Measurements from ENCODE around the gene LOXHD1.

LOXHD1 gene, protein sequence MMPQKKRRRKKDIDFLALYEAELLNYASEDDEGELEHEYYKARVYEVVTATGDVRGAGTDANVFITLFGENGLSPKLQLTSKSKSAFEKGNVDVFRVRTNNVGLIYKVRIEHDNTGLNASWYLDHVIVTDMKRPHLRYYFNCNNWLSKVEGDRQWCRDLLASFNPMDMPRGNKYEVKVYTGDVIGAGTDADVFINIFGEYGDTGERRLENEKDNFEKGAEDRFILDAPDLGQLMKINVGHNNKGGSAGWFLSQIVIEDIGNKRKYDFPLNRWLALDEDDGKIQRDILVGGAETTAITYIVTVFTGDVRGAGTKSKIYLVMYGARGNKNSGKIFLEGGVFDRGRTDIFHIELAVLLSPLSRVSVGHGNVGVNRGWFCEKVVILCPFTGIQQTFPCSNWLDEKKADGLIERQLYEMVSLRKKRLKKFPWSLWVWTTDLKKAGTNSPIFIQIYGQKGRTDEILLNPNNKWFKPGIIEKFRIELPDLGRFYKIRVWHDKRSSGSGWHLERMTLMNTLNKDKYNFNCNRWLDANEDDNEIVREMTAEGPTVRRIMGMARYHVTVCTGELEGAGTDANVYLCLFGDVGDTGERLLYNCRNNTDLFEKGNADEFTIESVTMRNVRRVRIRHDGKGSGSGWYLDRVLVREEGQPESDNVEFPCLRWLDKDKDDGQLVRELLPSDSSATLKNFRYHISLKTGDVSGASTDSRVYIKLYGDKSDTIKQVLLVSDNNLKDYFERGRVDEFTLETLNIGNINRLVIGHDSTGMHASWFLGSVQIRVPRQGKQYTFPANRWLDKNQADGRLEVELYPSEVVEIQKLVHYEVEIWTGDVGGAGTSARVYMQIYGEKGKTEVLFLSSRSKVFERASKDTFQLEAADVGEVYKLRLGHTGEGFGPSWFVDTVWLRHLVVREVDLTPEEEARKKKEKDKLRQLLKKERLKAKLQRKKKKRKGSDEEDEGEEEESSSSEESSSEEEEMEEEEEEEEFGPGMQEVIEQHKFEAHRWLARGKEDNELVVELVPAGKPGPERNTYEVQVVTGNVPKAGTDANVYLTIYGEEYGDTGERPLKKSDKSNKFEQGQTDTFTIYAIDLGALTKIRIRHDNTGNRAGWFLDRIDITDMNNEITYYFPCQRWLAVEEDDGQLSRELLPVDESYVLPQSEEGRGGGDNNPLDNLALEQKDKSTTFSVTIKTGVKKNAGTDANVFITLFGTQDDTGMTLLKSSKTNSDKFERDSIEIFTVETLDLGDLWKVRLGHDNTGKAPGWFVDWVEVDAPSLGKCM (N-terminal part only)

GRCh38 chr18:46657115-46657955 lies at the start of gene LOXHD1:
LOXHD1 (minus strand) TSS chr18:46657220; CDS start chr18:46657033, 187 bp downstream.
- DNase-seq, result no peak

- DNase-seq, result no peak
Measured at GRCh38 chr18:46705521-46705920, 48.5 kb upstream of the LOXHD1 start.

DNA sequence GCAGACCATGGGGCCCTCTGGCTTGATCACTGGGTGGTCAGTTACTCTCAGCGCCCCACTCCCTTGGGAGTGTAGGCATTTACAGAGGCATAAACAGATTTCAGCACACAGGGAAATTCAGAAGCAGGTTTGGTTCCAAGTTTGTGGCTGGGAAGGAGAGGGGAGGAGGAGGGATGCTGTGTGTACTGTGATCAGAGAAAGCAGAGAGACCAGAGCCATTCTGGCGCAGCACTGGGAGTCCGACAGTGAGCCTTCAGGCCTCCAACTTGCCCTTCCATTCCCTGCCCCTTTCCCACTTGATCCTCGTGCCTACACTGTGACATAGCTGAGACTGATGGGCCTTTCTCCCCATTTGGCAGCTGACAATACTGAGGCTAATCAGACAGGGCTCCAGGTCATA lies 47.8 kb upstream of the LOXHD1 start:
- DNase-seq, result no peak

- DNase-seq, result no peak
Measured at GRCh38 chr18:46704189-46704588, 47.2 kb upstream of the LOXHD1 start.

- DNase-seq, result no peak
Measured at GRCh38 chr18:46702471-46702870, 45.5 kb upstream of the LOXHD1 start.

GRCh38 chr18:46700066-46700824 lies 43.2 kb upstream of the LOXHD1 start:
- DNase-seq, result no peak

DNA sequence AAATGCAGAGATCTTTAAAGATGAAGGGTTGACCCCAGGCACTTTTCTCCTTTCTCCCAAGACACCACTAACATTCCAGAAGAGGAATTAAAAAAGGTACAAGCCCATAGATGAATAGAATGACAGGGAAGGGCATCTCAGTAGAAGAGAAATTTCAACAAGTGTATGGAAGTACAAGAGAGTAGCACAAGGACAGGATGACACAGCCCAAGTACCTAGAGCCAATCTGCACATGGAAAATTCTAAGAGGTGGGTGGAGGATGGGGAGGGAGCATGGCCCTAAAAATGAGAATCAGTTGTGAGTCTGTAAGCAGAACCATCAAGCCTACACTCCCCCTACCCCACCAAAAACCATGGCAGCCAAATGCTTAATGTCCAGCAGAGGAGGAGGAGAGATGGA lies 39.7 kb upstream of the LOXHD1 start:
- no peak for DNase-seq

DNA sequence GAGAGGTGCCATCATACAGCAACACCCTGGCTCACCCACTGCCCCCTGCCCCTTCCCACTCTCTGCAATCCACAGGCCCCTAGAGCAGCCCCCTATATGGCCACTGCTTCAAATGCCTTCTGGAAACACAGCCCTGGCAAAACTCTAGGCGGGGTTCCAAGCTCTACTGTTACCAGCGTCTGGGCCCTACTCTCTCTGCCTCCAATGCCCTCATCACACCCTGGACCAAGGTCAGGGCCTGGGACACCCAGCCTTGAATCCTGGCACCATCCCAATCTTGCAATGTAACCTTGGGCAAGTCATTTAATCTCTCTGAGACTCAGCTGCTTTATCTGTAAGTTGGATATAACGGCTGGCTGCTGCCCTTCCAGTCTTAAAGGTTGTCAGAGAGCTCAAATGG lies 39.2 kb upstream of the LOXHD1 start:
- no peak for DNase-seq

GRCh38 chr18:46693996-46694395 lies 37.0 kb upstream of the LOXHD1 start:
- DNase-seq, result no peak

GRCh38 chr18:46688853-46689525 lies 32.0 kb upstream of the LOXHD1 start:
- DNase-seq, result no peak

DNA sequence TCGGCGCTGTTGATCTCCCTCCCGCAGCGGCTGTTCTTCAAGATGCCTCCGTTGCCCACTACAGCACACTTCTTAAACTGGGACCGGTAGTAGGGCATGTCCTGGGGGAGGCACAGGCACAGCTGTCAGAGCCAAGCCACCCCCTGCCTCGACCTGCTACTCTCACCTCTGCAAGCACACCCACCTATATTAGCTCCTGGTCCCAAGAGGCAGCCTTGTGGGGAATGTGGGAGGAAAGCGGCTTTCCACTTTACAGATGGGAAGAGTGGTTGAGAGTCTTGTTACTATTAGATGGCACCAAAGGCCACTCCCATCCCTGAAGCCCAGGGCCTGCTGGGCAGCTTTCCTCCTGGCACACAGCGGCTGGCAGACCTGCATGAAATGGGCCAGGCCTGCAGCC lies 29.2 kb upstream of the LOXHD1 start:
- no peak for DNase-seq

DNA sequence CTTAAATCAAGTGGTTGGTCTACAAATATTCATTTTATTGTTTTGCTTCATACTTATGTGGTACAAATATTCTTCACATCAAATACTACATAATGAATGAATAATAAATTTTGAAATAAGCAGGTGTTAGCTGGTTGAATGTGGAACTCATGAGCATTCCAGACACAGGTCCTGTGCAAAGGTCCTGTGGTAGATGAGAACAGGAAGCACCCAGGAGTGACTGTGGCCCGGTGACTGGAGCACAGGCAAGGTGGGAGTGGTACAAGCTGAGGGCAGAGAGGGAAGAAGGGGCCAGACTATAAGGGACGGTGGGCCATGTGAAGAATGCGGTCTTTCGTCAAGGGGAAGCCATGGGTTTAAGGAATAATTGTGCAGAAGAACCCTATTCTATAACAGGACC lies 26.2 kb upstream of the LOXHD1 start:
- DNase-seq, result no peak

- DNase-seq, result no peak
Measured at GRCh38 chr18:46680784-46681695, 24.0 kb upstream of the LOXHD1 start.

- no peak for DNase-seq
Measured at GRCh38 chr18:46679846-46680598, 23.0 kb upstream of the LOXHD1 start.

DNA sequence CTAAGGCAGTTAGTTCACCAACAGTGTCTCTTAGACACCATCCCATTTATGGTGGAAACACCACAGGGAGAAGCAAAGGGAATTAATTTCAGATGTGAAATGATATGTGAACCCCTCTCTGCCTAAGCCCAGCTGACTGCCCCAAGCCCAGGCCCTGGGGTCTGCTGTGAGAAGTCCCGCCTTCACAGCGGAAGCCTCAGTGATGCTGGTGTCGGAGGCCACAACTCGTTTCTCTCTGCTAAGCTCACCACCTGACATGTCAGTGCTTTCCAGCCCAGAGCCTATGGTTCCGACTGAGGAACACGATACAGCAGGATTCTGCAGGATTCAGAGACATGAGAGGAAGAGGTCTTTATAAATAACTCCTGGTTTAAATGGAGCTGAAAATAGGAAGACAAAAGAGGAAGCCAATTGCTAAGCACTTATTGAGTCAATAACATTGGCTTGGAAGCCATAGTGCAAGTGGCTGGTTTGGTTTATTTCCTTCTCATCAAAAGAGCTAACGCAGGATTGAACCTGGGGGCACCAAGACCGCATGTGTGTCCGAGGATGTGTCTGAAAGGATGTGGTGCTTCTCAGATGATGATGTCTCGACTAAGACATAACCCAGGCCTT lies 21.9 kb upstream of the LOXHD1 start:
- no peak for DNase-seq

GRCh38 chr18:46678041-46678440 lies 21.0 kb upstream of the LOXHD1 start:
- DNase-seq, result no peak

DNA sequence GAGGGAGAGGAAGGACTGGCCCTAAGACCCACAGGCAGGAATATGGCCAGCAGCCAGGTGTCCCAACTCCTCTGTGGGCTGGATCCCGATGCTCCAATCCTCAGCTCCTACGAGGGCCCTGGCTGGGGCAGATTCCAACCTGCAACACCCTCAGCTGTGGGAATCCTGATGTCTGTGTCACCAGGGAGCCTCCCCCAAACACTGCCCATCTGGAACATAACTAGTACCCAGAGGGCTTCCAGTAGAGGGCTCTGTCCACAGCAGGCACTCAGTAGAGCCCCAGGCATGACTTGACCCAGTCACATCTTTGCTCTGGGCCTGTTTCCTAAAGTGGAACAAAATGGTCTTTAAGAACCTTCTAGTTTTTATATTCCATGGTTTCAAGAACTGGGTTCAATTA lies 20.6 kb upstream of the LOXHD1 start:
- DNase-seq, result no peak

DNA sequence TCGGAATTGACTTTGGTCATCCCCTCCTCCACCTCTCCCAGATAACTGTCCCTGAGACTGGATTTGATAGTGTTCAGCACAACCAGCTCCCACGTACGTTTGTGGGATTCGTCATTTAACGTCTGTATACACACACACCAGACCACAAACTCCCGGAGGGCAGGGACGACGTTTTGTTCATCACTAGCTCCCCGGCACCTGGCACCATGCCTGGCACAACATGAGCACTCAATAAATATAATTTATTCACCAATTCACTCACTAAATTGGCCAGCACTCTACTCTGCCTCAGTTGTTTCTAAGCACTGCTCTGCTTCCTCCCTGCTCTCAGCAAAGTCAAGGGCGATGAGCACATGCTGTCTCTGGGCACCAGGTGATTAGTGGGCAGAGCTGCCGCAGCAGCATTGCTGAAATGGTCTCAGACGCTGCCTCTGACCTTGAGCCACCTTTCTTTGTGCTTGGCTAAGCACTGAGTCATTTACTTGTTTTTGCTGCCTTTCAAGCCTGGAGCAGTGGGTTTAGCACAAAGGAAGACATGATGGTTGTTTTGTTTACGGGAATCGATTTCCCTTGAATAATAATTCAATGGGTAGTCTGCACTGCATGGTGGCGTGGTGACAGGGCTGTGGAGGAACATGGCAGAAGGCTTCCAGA lies 19.3 kb upstream of the LOXHD1 start:
- DNase-seq, result no peak
